GM13977 (cell line): ENCODE measurements around the gene OVOL2.
"Not testable (repeated sequence)": the region's sequence is repeated elsewhere in the genome, so short reads cannot be mapped to it uniquely, and the experiment has no call there.

Experiments used
- DNase-seq: peaks from one replicate; pipeline ENCODE4 v3.0.0; 2012; ENCODE audit warnings: low spot score
- in situ Hi-C: fragments of 300-500 bp; cut with MboI; formaldehyde crosslinking; loops from one replicate; pipeline ENCODE4 v1.12.0; 2022; ENCODE audit warnings: low sequenced_read_pairs, low pct_unique_long_range_greater_than_20kb, mixed read lengths, inconsistent platforms; ENCODE audit not compliant: unreplicated experiment
- TF ChIP-seq, protein P1 (sequence below): IDR thresholded peaks from 2 replicates; pipeline ENCODE4 v1.5.1; 2012; ENCODE audit warnings: mild to moderate bottlenecking, control low read depth; ENCODE audit not compliant: insufficient read depth; ENCODE audit errors: extremely low read depth, missing control alignments

The OVOL2 gene

DNA sequence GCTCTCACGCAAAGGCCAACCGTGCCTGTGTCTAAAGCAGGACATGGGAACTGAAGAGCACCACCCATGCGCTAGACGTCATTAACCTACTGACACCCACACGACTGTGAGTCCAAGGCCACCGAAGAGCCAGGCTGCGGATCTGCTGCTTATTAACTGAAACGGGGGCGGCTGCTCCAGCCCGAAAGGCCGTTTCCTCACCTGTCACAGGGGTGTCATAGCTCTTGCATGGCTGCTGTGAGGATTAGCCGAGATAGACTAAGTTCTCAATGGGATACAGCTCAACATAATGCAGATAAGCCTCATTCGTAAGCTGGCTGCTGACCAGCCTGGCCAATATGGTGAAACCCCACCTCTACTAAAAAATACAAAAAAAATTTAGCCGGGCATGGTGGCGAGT is 26.7 kb downstream of the OVOL2 start:
- TF ChIP-seq, protein P1, sequence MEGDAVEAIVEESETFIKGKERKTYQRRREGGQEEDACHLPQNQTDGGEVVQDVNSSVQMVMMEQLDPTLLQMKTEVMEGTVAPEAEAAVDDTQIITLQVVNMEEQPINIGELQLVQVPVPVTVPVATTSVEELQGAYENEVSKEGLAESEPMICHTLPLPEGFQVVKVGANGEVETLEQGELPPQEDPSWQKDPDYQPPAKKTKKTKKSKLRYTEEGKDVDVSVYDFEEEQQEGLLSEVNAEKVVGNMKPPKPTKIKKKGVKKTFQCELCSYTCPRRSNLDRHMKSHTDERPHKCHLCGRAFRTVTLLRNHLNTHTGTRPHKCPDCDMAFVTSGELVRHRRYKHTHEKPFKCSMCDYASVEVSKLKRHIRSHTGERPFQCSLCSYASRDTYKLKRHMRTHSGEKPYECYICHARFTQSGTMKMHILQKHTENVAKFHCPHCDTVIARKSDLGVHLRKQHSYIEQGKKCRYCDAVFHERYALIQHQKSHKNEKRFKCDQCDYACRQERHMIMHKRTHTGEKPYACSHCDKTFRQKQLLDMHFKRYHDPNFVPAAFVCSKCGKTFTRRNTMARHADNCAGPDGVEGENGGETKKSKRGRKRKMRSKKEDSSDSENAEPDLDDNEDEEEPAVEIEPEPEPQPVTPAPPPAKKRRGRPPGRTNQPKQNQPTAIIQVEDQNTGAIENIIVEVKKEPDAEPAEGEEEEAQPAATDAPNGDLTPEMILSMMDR, result no peak
- DNase-seq, result no peak
- in situ Hi-C loops, result no loop called here

DNA sequence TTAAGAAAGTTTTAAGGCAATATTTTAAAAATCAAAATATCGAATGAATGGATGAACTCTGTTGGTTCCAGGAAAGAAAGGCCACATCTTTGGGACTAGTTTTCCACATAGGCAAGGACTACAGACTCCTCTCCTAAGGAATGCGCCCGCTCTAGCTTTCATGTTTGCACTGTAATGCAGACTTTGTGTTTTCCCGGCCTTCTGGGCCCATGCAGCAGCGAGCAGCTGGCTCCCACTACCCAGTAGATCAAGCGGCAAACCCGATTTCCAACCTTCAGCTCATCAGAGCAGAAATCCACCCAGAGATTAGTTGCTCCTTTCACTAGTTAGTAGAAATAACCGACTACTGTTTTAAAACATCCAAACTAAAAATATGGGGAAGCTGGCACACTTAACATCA is 27.7 kb downstream of the OVOL2 start:
- in situ Hi-C loops, result no loop called here
- TF ChIP-seq, protein P1, result no peak
- DNase-seq, result no peak

DNA sequence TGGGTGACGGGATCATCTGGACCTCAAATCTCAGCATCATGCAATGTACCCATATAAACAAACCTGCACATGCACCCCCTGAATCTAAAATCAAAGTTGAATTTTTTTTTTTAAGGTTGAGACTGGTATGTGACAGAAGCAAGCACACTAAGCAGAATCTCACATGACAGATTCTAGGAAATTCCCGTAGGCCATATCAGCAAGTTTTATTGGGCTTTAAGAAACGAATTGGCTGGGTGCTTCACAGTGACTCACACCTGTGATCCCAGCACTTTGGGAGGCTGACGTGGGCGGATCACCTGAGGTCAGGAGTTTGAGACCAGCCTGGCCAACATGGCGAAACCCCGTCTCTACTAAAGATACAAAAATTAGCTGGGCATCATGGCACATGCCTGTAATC is 30.7 kb downstream of the OVOL2 start:
- in situ Hi-C loops, DNase-seq: not testable (repeated sequence)

DNA sequence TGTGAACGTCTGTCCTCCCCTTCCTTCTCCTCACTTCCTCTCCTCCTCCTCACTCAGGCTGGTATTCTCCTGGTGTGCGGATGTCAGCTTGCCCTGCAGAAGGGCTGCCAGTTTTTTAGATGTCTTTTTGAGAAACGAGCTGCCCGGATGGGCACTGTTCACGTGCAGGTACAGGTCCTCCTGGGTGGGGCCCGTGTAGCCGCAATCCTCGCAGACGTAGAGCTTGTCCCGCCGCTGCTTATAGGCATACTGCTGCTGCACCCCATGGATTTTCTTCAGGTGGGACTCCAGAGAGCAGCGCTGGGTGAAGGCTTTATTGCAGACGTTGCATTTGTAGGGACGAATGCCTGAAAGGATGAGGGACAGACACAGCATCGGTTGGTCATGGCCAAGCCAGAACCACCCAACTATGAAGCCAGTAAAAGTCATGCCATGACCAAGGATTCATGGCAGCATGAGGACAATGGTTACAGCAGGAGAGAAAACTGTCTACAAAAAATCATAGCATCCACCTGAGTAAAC is 33.0 kb downstream of the OVOL2 start:
- in situ Hi-C loops, result no loop called here
- TF ChIP-seq, protein P1, result no peak
- no peak for DNase-seq

DNA sequence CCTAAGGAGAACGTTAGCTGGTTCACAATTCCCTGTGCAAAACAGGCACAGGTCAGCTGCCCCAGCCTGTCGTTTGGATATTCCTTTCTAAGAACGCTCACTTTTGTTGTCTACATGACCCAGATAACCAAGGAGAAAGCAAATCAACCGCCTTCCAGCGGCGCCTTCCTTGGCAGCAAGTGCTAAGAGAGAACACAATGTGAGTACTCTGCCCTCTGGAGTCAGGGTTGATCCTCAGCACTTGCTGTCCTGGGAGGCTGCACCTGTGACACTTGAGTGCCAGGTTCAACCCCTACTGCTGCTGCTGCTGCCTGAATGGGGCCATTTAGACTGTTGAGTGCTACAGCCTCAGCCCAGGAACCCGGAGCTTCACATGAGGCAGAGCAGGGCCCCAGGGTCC is 36.8 kb downstream of the OVOL2 start:
- TF ChIP-seq, protein P1, result no peak
- in situ Hi-C loops, result no loop called here
- DNase-seq, result no peak

DNA sequence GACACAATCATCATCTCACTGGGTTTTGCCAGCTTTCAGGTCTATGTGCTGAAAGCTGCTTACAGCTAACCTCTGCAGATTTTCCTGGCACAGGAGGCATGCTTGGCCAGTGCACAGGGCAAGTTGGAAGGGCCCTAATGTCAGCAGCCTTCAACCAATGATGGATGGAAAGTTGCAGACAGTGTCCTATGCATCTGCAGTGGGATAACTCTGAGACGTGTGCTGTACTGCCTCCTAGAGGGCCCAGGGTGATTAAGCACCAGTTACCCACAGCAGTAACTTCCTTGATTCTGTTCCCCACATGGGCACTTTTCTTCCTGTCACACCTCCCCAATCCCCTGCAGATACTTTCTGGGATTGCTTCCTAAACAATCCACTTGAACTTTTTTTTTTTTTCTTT is 38.6 kb downstream of the OVOL2 start:
- TF ChIP-seq, protein P1, result peak; percentile 77
- in situ Hi-C loops, result no loop called here
- DNase-seq, result peak; percentile 74

DNA sequence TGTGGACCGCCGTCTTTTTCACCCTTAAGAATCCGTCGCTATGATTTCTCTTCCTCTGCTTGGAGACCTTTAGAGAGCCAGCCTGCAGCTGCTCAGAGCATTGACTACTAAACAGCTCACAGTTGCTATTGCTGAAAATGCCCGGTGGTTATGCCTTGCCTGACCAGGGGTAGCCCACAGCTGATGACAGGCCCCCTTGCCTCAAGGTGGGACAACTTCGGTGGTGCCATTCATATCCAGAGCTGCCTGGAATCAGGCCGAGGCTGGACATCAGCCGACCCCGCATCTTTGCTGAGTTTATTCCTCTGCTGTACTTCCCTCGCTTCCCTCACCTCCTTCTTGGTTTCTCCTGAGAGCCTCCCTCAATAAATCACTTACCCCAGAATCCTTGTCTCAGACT is 39.6 kb downstream of the OVOL2 start:
- DNase-seq, result no peak
- in situ Hi-C loops, result no loop called here
- TF ChIP-seq, protein P1, result no peak
